GM21737 (cell line): Measurements from ENCODE around the gene LTN1.
"Not testable (repeated sequence)": the region's sequence is repeated elsewhere in the genome, so short reads cannot be mapped to it uniquely, and the experiment has no call there.

ENCODE experiments used
- ATAC-seq: cut with Tn5 transposase; IDR thresholded peaks from one replicate; pipeline ENCODE4 v1.9.1; 2021; ENCODE audit warnings: mild to moderate bottlenecking, moderate library complexity; ENCODE audit not compliant: unreplicated experiment

Gene LTN1

DNA sequence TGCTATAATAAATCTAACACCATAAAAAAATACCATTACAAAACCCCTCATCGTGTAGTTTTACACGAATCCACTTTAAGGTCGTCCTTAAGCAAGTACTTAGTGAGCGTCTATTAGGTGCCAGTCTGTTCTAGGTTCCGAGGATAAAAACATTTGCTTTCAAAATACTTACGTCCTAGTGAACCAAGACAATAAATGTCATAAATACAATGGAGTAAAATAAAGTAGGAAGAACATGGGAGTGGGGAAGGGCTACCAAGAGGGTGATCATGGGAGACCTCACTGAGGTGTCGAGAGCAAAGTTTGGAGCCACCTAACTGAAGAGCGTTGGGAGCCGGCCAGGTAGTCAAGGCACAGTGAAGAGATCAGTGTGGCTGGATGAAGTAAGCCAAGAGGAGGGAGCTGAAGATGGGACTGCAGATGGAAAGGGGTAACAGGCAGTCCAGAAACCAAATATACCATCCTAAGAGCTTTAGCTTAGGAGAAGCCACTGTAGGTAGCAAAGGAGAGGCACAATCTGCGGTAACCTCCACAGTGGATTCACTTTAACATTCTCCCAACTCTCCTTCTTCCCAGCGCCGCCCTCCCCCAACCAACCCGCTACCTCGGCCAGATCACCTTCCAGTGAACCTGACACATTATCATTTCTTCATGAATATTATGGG is 684 bp downstream of the LTN1 start:
- no peak for ATAC-seq

DNA sequence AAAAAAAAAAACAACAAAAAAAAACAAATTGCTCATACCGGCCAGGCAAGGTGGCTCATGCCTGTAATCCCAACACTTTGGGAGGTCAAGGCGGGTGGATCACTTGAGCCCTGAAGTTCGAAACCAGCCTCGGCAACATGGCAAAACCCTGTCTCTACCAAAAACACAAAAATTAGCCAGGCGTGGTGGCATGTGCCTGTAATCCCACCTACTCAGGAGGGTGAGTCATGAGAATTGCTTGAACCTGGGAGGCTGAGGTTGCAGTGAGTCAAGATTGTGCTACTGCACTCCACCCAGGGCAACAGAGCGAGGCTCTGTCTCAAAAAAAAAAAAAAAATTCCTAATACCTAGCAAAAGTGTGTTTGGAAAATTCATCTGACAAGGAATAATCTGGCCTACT is 4.5 kb downstream of the LTN1 start:
- ATAC-seq: not testable (repeated sequence)

DNA sequence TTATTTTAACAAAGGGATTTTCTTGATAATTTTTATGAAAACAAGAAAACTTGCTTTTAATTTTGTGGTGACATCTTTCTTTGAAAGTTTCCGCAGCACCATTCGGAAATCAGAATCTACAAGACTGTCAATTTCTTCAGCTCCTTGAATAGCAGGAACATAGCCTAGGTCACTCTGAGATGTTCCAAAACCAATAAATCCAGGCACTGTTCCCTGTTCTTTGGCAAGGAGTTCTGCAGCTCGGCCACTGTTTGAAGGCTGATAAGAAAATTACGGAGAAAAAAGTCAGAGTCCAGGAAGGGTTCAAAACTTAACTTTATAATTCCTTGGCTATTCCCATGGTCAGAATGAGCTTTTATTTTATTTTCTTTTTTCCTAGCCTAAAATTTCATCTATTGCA is 6.0 kb downstream of the LTN1 start:
- no peak for ATAC-seq

DNA sequence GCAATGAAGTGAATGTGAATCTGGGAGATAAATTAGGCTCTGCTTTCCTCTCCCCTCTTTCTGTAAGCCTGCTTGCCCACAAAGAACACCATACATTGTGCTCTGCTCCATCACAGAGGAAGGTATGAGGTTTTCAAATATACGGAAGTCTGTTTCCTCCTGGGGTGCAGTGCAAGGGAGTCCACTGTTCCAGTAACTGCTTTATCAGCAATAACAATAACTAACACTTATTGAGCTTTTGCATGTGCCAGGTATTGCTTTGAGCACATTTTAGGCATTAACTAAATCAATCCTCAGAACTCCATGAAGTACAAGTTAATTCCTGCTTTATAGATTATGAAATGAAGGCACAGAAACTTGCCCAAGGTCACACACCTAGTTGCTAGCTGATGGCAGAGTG is 10.0 kb downstream of the LTN1 start:
- ATAC-seq: no peak

DNA sequence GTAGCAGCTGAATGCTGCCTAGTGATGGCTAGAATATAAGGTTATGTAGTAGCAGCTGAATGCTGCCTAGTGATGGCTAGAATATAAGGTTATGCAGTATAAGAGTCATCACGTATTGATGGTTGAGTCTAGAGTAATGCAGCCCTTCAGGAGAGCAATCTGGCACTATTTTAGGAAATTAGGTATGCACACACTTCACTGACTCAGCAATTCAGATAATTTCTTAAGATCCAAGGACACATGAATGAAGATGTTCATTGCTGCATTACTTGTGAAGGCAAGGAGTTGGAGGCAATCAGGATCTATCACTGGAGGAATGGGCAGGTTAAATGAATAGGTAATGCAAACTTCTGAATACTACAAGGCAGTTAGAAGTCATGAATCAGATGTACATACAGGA is 13.6 kb downstream of the LTN1 start:
- ATAC-seq: no peak

DNA sequence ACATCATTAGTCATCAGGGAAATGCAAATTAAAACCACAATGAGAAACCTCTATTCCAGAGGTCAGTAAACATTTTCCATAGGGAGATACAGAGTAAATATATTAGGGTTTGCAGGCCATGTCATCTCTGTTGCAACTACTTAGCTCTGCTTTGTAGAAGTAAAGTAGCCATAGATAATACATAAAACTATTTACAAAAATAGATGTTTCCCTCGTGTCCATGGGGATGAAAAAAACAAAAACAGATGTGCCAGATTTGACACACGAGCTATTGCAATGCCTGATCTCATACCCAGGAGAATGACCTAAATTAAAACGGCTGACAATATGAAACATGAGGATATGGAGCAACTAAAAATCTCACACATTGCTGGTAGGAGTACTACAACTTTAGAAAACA is 17.3 kb downstream of the LTN1 start:
- ATAC-seq: no peak

DNA sequence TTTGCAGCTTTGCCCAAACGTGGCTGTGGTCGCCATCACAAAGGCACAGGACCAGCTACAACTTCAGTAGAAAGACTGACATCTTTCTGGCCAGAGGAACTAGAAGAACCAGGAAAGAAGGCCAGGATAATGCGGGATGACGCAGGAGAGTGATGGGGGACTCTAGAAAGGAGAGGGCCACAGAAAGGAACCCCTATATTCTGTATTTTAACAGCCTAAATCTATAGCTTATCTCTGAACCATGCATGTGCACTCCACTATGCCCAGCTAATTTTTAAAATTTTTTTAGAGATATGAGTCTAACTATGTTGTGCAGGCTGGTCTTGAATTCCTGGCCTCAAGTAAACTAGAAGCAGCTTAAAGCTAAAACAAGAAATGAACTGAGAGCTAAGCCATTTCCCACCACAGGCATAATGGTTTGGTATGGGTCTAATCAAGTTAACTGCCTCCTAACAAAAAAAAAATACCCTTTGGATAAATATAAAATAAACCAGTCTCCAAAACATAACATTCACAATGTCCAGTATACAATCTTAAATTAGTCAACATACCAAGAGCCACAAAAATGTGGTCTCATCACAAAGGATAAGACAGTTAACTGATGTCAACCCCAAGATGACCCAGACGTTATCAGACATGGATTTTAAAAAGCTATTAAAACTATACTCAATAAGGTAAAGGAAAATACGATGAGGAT is 18.0 kb downstream of the LTN1 start:
- no peak for ATAC-seq

DNA sequence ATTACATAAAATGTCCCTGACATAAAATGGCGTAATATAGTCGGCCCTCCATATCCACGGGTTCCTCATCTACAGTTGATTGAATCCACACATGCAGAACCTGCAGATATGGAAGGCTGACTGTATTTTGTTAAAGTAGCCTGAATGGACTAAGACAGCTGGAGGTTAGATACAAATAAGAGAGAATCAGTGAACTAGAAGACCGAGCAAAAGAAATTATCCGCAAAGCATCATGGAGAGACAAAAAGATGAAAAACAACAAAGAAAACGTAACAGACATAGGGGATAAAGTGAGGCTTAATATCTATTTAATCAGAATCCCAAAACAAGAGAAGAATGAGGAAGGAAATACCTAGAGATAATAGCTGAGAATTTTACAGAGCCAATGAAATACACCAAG is 20.3 kb downstream of the LTN1 start:
- no peak for ATAC-seq

DNA sequence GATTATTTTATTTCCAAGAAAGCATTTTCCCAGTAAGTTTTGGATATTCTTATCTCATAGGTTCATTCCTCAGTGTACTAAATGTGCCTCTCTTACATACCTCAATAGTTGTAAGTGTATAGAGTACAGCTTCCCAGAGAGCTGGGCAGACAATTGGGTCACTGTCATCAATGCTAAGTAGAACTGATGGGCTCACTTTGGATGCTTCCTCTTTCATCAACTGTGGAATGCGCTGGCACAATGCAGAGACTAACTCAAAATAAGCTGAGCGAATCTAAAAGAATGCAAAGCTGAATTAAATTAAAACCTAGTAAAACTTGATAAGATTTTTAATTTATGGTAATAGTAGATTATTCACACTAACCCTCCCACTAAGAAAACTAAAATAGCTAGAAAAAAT is 21.5 kb downstream of the LTN1 start:
- no peak for ATAC-seq

DNA sequence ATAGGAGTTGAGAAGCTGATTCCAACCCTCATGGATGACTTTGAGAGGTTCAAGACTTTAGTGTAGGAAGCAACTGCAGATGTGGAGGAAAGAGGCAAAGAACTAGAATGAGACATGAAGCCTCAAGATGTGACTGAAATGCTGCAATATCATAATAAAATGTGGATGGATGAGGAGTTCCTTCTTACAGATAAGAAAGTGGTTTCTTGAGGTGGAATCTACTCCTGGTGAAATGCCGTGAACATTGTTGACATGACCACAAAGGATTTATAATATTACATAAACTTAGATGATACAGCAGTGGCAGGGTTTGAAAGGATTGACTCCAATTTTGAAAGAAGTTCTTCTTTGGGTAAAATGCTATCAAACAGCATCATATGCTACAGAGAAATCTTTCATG is 28.8 kb downstream of the LTN1 start:
- ATAC-seq: no peak

DNA sequence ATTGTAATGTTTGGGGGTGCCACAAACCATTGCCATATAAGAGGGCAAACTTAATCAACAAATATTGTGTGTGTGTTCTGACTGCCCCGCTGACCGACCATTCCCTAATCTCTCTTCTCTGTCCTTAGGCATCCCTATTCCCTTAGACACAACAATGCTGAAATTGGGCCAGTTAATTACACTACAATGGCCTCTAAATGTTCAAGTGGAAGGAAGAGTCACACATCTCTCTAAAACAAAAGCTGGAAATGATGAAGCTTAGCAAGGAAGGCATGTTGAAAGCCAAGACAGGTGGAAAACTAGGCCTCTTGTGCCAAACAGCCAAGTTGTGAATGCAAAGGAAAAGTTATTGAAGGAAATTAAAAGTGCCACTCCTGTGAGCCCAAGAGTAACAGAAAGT is 30.2 kb downstream of the LTN1 start:
- no peak for ATAC-seq

DNA sequence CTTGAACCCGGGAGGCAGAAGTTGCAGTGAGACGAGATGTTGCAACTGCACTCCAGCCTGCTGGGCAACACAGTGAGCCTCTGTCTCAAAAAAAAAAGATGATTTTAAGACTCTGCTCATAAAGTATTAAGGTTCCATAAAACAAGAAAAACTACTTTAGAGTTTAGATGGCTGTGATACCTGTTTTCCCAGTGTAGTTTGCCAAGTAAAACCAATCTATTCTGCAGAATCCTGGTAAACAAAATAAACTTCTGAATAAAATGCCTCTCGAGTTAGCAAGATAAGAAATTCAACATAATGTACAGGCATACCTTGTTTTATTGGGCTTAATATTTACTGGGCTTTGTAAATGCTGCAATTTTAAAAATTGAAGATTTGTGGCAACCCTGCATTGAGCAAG is 30.8 kb downstream of the LTN1 start:
- ATAC-seq: no peak

DNA sequence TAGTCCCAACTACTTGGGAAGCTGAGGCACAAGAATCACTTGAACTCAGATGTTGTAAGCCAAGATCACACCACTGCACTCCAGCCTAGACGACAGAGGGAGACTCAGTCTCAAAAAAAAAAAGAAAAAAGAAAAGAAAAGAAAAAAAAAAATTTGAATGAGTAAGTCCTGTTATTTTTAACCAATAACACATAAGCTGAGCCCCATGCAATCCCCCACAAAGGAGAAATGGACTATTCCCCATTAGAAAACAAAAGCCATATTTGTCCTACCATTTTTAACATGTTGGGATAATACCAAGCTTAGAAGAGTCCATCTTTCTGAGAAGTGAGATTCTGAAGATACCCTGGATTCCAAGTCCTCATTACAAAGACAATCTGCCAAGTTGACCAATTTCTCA is 32.4 kb downstream of the LTN1 start:
- no peak for ATAC-seq

DNA sequence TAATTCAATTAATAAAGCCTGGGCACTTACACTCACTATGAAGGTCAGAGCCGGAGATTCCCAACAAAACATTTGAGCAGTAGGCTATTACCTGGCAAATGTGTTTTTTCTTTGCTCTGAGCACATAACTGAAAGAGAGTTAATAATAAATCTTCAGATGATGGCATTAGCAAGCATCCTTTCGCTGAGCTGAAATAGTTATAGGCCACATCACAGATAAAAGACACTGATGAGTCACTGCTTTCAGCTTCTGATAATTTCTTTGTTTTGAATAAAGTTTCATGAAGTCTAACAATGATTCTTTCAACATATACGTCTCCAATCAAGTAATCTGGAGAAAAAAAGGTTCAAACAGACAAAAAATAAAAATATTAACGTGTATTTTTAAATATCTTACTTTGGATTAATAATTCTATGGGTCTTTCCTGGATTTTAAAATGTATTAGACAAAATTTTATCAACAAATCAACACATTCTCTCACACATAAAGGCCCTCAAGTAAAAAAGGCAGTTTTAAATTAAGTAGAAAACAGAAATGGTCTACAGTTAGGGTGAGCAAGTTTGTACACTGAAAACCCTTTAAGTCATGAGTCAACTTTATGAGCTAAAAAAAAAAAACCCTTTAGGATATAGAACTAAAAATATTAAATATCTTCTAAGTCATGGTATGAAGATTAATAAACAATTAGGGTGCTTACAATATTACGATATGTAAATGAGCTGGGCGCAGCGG is 33.1 kb downstream of the LTN1 start:
- no peak for ATAC-seq

DNA sequence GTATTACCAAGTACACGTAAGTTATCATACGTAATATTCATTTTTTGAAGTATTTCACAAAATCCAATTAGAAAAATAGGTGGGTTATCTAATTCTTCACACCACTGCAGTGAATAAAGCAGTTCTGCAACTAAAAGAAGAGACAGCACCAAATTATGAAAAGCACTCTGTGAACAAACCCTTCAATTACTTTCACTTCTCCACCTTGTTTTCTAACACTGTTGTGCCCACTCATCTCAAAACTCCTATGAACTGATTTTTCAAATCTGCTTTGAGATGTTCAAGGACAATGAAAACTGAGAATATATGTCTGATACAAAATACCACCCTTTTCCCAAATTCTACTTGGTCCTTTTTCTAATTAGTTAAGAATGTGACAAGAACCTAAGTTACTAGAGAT is 39.4 kb downstream of the LTN1 start:
- no peak for ATAC-seq

DNA sequence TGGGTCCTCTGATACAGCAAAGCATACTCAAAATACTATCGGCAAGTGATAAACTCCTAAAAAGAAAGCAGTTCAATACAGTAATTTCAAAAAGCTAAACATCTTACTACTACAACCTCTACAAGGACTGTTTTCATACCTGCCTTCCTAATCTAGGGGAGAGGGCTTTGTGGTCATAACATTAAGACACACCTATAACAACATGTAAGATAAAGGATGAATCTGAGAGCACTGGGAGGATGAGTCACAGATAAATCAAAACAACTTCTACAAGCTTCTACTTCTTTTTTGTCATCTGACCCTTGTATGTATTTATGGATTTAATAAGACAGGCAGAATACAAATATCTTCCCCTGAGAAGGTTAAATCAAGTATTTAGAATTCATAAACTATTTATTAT is 40.0 kb downstream of the LTN1 start:
- no peak for ATAC-seq

DNA sequence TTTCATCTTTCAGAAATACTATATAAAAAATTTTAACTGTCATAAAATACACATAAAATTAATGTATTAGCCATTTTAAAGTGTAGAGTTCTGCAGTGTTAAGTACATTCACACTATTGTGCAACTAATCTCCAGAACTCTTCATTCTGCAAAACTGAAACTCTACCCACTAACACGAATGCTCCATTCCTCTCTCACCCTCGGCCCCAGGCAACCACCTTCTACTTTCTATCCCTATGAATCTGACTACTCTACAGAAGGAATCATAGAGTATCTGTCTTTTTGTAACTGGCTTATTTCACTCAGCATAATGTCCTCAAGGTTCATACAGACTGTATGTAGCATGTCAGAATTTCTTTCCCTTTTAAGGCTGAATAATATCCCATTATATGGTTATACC is 43.4 kb downstream of the LTN1 start:
- no peak for ATAC-seq

DNA sequence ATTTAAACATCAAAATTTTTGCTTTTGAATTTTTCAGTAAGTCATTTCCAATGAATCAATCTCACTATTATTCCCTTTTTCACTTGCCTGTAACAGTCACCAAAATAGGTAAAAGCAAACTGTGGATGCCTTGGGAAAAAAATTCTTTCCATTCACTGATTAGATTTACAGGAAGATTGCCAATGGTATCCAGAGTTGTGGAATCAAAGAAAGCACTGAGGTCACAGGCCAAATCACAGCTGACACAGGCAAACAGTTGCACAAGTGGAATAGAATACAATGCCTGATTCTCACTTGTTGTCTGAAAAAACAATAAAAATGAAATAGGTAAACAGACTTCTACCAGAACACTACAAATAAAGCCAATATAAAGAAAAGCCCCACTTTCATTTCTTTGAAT is 48.4 kb downstream of the LTN1 start:
- no peak for ATAC-seq

DNA sequence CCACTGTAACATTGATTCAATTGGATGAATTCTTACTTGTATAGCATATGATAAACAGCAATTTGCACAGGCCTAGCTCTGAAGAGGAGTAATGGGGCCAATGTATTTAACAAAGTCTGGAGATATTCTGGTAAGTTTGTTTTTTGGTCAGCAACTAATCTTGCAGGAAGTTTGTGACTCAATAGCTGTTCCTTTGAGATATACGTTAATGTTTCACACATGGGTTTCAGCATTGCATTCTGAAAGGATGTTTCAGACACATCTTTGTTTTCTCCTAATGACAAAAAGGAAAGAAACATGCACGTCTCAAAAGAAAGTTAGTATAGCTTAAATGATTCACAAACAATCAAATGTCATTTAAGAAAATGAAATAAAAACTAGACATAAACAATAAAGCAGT is 49.0 kb downstream of the LTN1 start:
- ATAC-seq: no peak

DNA sequence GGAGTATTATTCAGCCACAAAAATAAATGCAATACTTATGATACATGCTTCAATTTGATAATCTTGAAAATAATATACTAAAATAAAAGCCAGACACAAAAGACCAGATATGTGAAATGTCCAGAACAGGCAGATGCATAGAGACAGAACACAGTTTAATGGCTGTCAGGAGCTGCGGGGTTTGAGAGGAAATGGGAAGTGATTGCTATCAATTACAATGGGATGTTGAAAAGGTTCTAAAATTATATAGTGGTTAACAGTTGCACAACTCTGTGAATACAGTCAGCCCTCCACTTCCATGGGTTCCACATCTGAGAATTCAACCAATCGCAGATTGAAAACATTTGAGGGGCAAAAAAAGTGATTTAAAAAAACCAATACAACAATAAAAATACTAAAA is 54.0 kb downstream of the LTN1 start:
- no peak for ATAC-seq

DNA sequence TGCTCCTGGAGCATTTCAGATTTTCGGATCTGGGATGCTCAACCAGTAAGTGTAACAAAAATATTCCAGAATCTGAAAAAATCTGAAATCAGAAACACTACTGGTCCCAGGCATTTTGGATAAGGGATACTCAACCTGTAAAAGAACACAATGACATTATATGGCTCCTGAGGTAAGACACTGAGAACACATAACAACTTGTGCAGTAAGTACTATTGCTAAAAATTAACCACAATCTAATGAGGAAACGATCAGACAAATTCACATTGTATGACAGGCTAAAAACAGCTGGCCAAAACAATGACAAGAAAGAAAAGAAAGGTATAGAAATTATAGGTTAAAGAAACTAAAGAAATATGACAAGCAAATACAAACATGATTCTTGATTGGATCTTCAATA is 54.9 kb downstream of the LTN1 start:
- no peak for ATAC-seq

DNA sequence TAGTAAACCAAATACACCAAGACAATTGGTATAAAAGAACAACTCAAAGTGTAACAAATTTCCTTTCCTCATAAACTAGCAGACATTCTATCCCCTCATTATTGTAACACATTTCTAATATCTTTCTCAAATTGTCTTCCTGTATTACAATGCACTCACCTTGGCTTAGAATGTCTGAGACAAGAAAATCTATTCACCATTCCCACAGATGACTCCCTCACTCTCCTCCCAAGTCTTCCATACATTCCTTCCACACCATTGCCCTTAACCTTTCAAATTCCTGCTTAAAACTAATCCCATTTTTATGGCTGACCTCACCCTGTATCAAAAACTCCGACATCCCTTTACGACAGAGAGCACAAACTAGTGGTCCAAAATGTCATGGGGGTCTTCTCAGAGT is 56.0 kb downstream of the LTN1 start:
- ATAC-seq: no peak
